Measurements from ENCODE around the gene STPG2. TPM values are rescaled to one million over a fixed set of nuclear protein-coding genes. Genes with fewer than 3 reads are reported as not detected.
"Not testable (repeated sequence)": the region's sequence is repeated elsewhere in the genome, so short reads cannot be mapped to it uniquely, and the experiment has no call there.

Gene STPG2
- total RNA-seq, 2 donors from 2014 or later, result not detected

GRCh38 chr4:97643179-97643578 lies 500.1 kb downstream of the STPG2 start:
- ATAC-seq (ENCODE audit: insufficient number of reproducible peaks, low FRiP score, low read depth), result no peak
- H3K27me3 ChIP-seq (replicated peaks; ENCODE audit: insufficient read depth), result no peaks in the 10 kb centered on the region
- H3K27ac ChIP-seq, result no peak overlapping the region

GRCh38 chr4:97639961-97640360 lies 503.3 kb downstream of the STPG2 start:
- no peak overlapping the region for H3K4me3 ChIP-seq
- H3K27me3 ChIP-seq (replicated peaks; ENCODE audit: insufficient read depth), result no peaks in the 10 kb centered on the region
- H3K4me1 ChIP-seq (ENCODE audit: control insufficient read depth in 1 of 2, low read depth in 2 of 2), result no peaks in the 10 kb centered on the region
- no peak overlapping the region for H3K27ac ChIP-seq
- no peaks in the 10 kb centered on the region for H3K9me3 ChIP-seq
- DNase-seq (ENCODE audit: low spot score) (no peak), ATAC-seq (ENCODE audit: insufficient number of reproducible peaks, low FRiP score, low read depth) (no peak)
- TF ChIP-seq CTCF (IDR thresholded peaks at IDR 0.05), result no peak
- no peaks in the 10 kb centered on the region for H3K36me3 ChIP-seq

More at GRCh38 chr4:97643179-97643578, 500.1 kb downstream of the STPG2 start:
- Histone ChIP-seq H3K9me3 (no peaks in the 10 kb centered on the region), H3K36me3 (no peaks in the 10 kb centered on the region), H3K4me3 (no peak overlapping the region), H3K4me1 (ENCODE audit: control insufficient read depth in 1 of 2, low read depth in 2 of 2) (no peaks in the 10 kb centered on the region)
- no peak for TF ChIP-seq CTCF (IDR thresholded peaks at IDR 0.05)
- DNase-seq (ENCODE audit: low spot score), result no peak

GRCh38 chr4:97633831-97634230 lies 509.4 kb downstream of the STPG2 start:
- H3K27ac ChIP-seq; H3K27me3 ChIP-seq (replicated peaks; ENCODE audit: insufficient read depth); H3K4me3 ChIP-seq; H3K9me3 ChIP-seq; H3K4me1 ChIP-seq (ENCODE audit: control insufficient read depth in 1 of 2, low read depth in 2 of 2); ATAC-seq (ENCODE audit: insufficient number of reproducible peaks, low FRiP score, low read depth); DNase-seq (ENCODE audit: low spot score); H3K36me3 ChIP-seq: not testable (repeated sequence)

GRCh38 chr4:97627750-97628149 lies 515.5 kb downstream of the STPG2 start:
- ATAC-seq (ENCODE audit: insufficient number of reproducible peaks, low FRiP score, low read depth) (no peak), DNase-seq (ENCODE audit: low spot score) (no peak)
- Histone ChIP-seq H3K4me1 (ENCODE audit: control insufficient read depth in 1 of 2, low read depth in 2 of 2) (no peaks in the 10 kb centered on the region), H3K36me3 (no peaks in the 10 kb centered on the region), H3K9me3 (no peaks in the 10 kb centered on the region), H3K27me3 (replicated peaks; ENCODE audit: insufficient read depth) (no peaks in the 10 kb centered on the region), H3K27ac (no peak overlapping the region), H3K4me3 (no peak overlapping the region)
- TF ChIP-seq CTCF (IDR thresholded peaks at IDR 0.05), result no peak

GRCh38 chr4:97624204-97624603 lies 519.1 kb downstream of the STPG2 start:
- DNase-seq (ENCODE audit: low spot score) (no peak), ATAC-seq (ENCODE audit: insufficient number of reproducible peaks, low FRiP score, low read depth) (no peak)
- no peak for TF ChIP-seq CTCF (IDR thresholded peaks at IDR 0.05)
- Histone ChIP-seq H3K27me3 (replicated peaks; ENCODE audit: insufficient read depth) (no peaks in the 10 kb centered on the region), H3K27ac (no peak overlapping the region), H3K9me3 (no peaks in the 10 kb centered on the region), H3K36me3 (no peaks in the 10 kb centered on the region), H3K4me3 (no peak overlapping the region), H3K4me1 (ENCODE audit: control insufficient read depth in 1 of 2, low read depth in 2 of 2) (no peaks in the 10 kb centered on the region)

GRCh38 chr4:97605932-97606331 lies 537.3 kb downstream of the STPG2 start:
- H3K27me3 ChIP-seq (replicated peaks; ENCODE audit: insufficient read depth), result no peaks in the 10 kb centered on the region
- no peaks in the 10 kb centered on the region for H3K9me3 ChIP-seq
- DNase-seq (ENCODE audit: low spot score) (no peak), ATAC-seq (ENCODE audit: insufficient number of reproducible peaks, low FRiP score, low read depth) (no peak)
- H3K27ac ChIP-seq, result no peak overlapping the region
- no peaks in the 10 kb centered on the region for H3K4me1 ChIP-seq (ENCODE audit: control insufficient read depth in 1 of 2, low read depth in 2 of 2)
- H3K4me3 ChIP-seq, result no peak overlapping the region
- no peak for TF ChIP-seq CTCF (IDR thresholded peaks at IDR 0.05)
- no peaks in the 10 kb centered on the region for H3K36me3 ChIP-seq

Data from thoracic aorta (tissue), 2 donors.